ENCODE results near the gene SERPINI1. TPM values are rescaled to one million over a fixed set of nuclear protein-coding genes. Genes with fewer than 3 reads are reported as not detected.

The SERPINI1 gene
- total RNA-seq, 1 donor from 2014 or later: 66.2 TPM

- no peak for TF ChIP-seq CTCF (IDR thresholded peaks at IDR 0.05; ENCODE audit: partially characterized antibody, unreplicated experiment)
- H3K9me3 Mint-ChIP-seq (ENCODE audit: unreplicated experiment): no peaks in the 10 kb centered on the region
Observed at GRCh38 chr3:167859610-167860009, 124.1 kb downstream of the SERPINI1 start.

GRCh38 chr3:167861649-167862048 lies 126.1 kb downstream of the SERPINI1 start:
- no peak for DNase-seq
- H3K36me3 Mint-ChIP-seq (ENCODE audit: unreplicated experiment): no peaks in the 10 kb centered on the region
- no peak overlapping the region for H3K27ac Mint-ChIP-seq (ENCODE audit: unreplicated experiment)
- H3K4me3 Mint-ChIP-seq (ENCODE audit: unreplicated experiment): no peak overlapping the region
- H3K9me3 Mint-ChIP-seq (ENCODE audit: unreplicated experiment): no peaks in the 10 kb centered on the region
- no peaks in the 10 kb centered on the region for H3K4me1 Mint-ChIP-seq (ENCODE audit: low read depth, unreplicated experiment)
- TF ChIP-seq CTCF (IDR thresholded peaks at IDR 0.05; ENCODE audit: partially characterized antibody, unreplicated experiment): no peak
- no peaks in the 10 kb centered on the region for H3K27me3 Mint-ChIP-seq (ENCODE audit: unreplicated experiment)

More at GRCh38 chr3:167859610-167860009, 124.1 kb downstream of the SERPINI1 start:
- DNase-seq: no peak
- Mint-ChIP-seq H3K4me3 (ENCODE audit: unreplicated experiment) (no peak overlapping the region), H3K36me3 (ENCODE audit: unreplicated experiment) (no peaks in the 10 kb centered on the region), H3K27me3 (ENCODE audit: unreplicated experiment) (no peaks in the 10 kb centered on the region), H3K27ac (ENCODE audit: unreplicated experiment) (no peak overlapping the region), H3K4me1 (ENCODE audit: low read depth, unreplicated experiment) (no peaks in the 10 kb centered on the region)

- Mint-ChIP-seq H3K27me3 (ENCODE audit: unreplicated experiment) (no peaks in the 10 kb centered on the region), H3K36me3 (ENCODE audit: unreplicated experiment) (no peaks in the 10 kb centered on the region), H3K4me1 (ENCODE audit: low read depth, unreplicated experiment) (no peaks in the 10 kb centered on the region), H3K27ac (ENCODE audit: unreplicated experiment) (no peak overlapping the region), H3K9me3 (ENCODE audit: unreplicated experiment) (no peaks in the 10 kb centered on the region), H3K4me3 (ENCODE audit: unreplicated experiment) (no peak overlapping the region)
- no peak for TF ChIP-seq CTCF (IDR thresholded peaks at IDR 0.05; ENCODE audit: partially characterized antibody, unreplicated experiment)
- no peak for DNase-seq
Observed at GRCh38 chr3:167862104-167862730, 126.7 kb downstream of the SERPINI1 start.

GRCh38 chr3:167863811-167864551 lies 128.5 kb downstream of the SERPINI1 start:
- no peaks in the 10 kb centered on the region for H3K9me3 Mint-ChIP-seq (ENCODE audit: unreplicated experiment)
- no peak overlapping the region for H3K27ac Mint-ChIP-seq (ENCODE audit: unreplicated experiment)
- DNase-seq: no peak
- TF ChIP-seq CTCF (IDR thresholded peaks at IDR 0.05; ENCODE audit: partially characterized antibody, unreplicated experiment): no peak
- no peak overlapping the region for H3K4me3 Mint-ChIP-seq (ENCODE audit: unreplicated experiment)
- no peaks in the 10 kb centered on the region for H3K27me3 Mint-ChIP-seq (ENCODE audit: unreplicated experiment)
- no peaks in the 10 kb centered on the region for H3K4me1 Mint-ChIP-seq (ENCODE audit: low read depth, unreplicated experiment)
- no peaks in the 10 kb centered on the region for H3K36me3 Mint-ChIP-seq (ENCODE audit: unreplicated experiment)

GRCh38 chr3:167864552-167864874 lies 129.0 kb downstream of the SERPINI1 start:
- Mint-ChIP-seq H3K27me3 (ENCODE audit: unreplicated experiment) (no peaks in the 10 kb centered on the region), H3K27ac (ENCODE audit: unreplicated experiment) (no peak overlapping the region), H3K9me3 (ENCODE audit: unreplicated experiment) (no peaks in the 10 kb centered on the region), H3K4me1 (ENCODE audit: low read depth, unreplicated experiment) (no peaks in the 10 kb centered on the region), H3K4me3 (ENCODE audit: unreplicated experiment) (no peak overlapping the region), H3K36me3 (ENCODE audit: unreplicated experiment) (no peaks in the 10 kb centered on the region)
- no peak for TF ChIP-seq CTCF (IDR thresholded peaks at IDR 0.05; ENCODE audit: partially characterized antibody, unreplicated experiment)
- DNase-seq: no peak
